ENCODE results near the gene HES5.

HES5 gene

GRCh38 chr1:2528966-2529783, 888 bp downstream of the HES5 start:
- peak; percentile 80 for DNase-seq

- no peak for DNase-seq
Observed at GRCh38 chr1:2528611-2528965, 1.5 kb downstream of the HES5 start.

- no peak for DNase-seq
Observed at GRCh38 chr1:2528016-2528415, 2.0 kb downstream of the HES5 start.

- no peak for DNase-seq
Observed at GRCh38 chr1:2527556-2527860, 2.6 kb downstream of the HES5 start.

- DNase-seq: peak; percentile 73
Observed at GRCh38 chr1:2526824-2527555, 3.1 kb downstream of the HES5 start.

GRCh38 chr1:2525920-2526823, 3.9 kb downstream of the HES5 start, which contains the start of gene PANK4:
PANK4 (minus strand) TSS chr1:2526596; CDS start chr1:2526587, 9 bp downstream.
- DNase-seq: peak; percentile 97

GRCh38 chr1:2525572-2525919, 4.5 kb downstream of the HES5 start:
- DNase-seq: no peak

- DNase-seq: no peak
Observed at GRCh38 chr1:2523891-2524609, 6.0 kb downstream of the HES5 start.

- DNase-seq: no peak
Observed at GRCh38 chr1:2523191-2523890, 6.7 kb downstream of the HES5 start.

- no peak for DNase-seq
Observed at GRCh38 chr1:2522230-2522629, 7.8 kb downstream of the HES5 start.

GRCh38 chr1:2520806-2521205, 9.3 kb downstream of the HES5 start:
- no peak for DNase-seq

- DNase-seq: no peak
Observed at GRCh38 chr1:2520206-2520605, 9.9 kb downstream of the HES5 start.

- DNase-seq: no peak
Observed at GRCh38 chr1:2519729-2520128, 10.3 kb downstream of the HES5 start.

- DNase-seq: no peak
Observed at GRCh38 chr1:2519029-2519685, 10.9 kb downstream of the HES5 start.

- no peak for DNase-seq
Observed at GRCh38 chr1:2518528-2518927, 11.5 kb downstream of the HES5 start.

GRCh38 chr1:2517966-2518365, 12.1 kb downstream of the HES5 start:
- no peak for DNase-seq

GRCh38 chr1:2516946-2517345, 13.1 kb downstream of the HES5 start:
- DNase-seq: no peak

GRCh38 chr1:2516124-2516523, 13.9 kb downstream of the HES5 start:
- DNase-seq: no peak

GRCh38 chr1:2515763-2516080, 14.3 kb downstream of the HES5 start:
- no peak for DNase-seq

- DNase-seq: no peak
Observed at GRCh38 chr1:2514863-2515762, 14.9 kb downstream of the HES5 start.
